Activated naive CD4-positive, alpha-beta T cell treated with anti-CD3 and anti-CD28 coated beads, Interleukin-2, amount 10 ng/mL, durations not matched to agents 7 days and 5 days (primary cell): Measurements from ENCODE around the gene PLAAT4.
"Not testable (repeated sequence)": the region's sequence is repeated elsewhere in the genome, so short reads cannot be mapped to it uniquely, and the experiment has no call there.

Experiments
- CTCF ChIA-PET: fragments of 350-600 bp; sonication (Branson Sonifier 250); formaldehyde crosslinking; loops from one replicate; lab custom pipeline; 2021; ENCODE audit warnings: antibody characterized with exemption; lab: Charles Lee
- DNase-seq: peaks from one replicate; pipeline ENCODE4 v3.0.0-alpha.2; 2020
- H3K27ac Mint-ChIP-seq: one replicate; pipeline ENCODE4 v1.8.0; 2021; ENCODE audit warnings: mild to moderate bottlenecking, moderate library complexity, mixed read lengths
- H3K27me3 Mint-ChIP-seq: one replicate; pipeline ENCODE4 v1.8.0; 2021; ENCODE audit warnings: mild to moderate bottlenecking, mixed read lengths
- H3K36me3 Mint-ChIP-seq: one replicate; pipeline ENCODE4 v1.8.0; 2021; ENCODE audit warnings: mixed read lengths
- H3K4me1 Mint-ChIP-seq: one replicate; pipeline ENCODE4 v1.8.0; 2021; ENCODE audit warnings: mixed read lengths
- H3K4me3 Mint-ChIP-seq: one replicate; pipeline ENCODE4 v1.8.0; 2021; ENCODE audit warnings: mild to moderate bottlenecking, moderate library complexity, mixed read lengths
- H3K9me3 Mint-ChIP-seq: one replicate; pipeline ENCODE4 v1.8.0; 2021; ENCODE audit warnings: mixed read lengths

The PLAAT4 gene

GRCh38 chr11:63574856-63575602 is 38.4 kb downstream of the PLAAT4 start:
- Mint-ChIP-seq H3K9me3 (peaks cover 11% of the 10 kb centered on the region), H3K27ac (peak overlapping the region; percentile 82), H3K4me3 (peak overlapping the region; percentile 50), H3K4me1 (peaks cover 24% of the 10 kb centered on the region), H3K27me3 (peaks cover 14% of the 10 kb centered on the region), H3K36me3 (peaks cover 10% of the 10 kb centered on the region)
- CTCF ChIA-PET = interaction anchor here (1.8 to 3.3 kb wide), 3 partner anchors 39 to 96 kb away, joined by 7 to 17 read pairs (median 10); partner anchors contain the start of gene PLAAT4
- no peak for DNase-seq

GRCh38 chr11:63578882-63579281 is 42.3 kb downstream of the PLAAT4 start:
- Mint-ChIP-seq H3K4me1 (peaks cover 33% of the 10 kb centered on the region), H3K36me3 (peaks cover 15% of the 10 kb centered on the region), H3K9me3 (peaks cover 30% of the 10 kb centered on the region)
- DNase-seq, H3K27me3 Mint-ChIP-seq, CTCF ChIA-PET, H3K27ac Mint-ChIP-seq, H3K4me3 Mint-ChIP-seq: not testable (repeated sequence)

- H3K4me3 Mint-ChIP-seq, CTCF ChIA-PET, H3K27me3 Mint-ChIP-seq, DNase-seq, H3K27ac Mint-ChIP-seq: not testable (repeated sequence)
- Mint-ChIP-seq H3K9me3 (peaks cover 30% of the 10 kb centered on the region), H3K36me3 (peaks cover 13% of the 10 kb centered on the region), H3K4me1 (peaks cover 16% of the 10 kb centered on the region)
Measured at GRCh38 chr11:63581224-63581623, 44.6 kb downstream of the PLAAT4 start.

GRCh38 chr11:63583357-63583677 is 46.7 kb downstream of the PLAAT4 start:
- Mint-ChIP-seq H3K4me1 (peaks cover 16% of the 10 kb centered on the region), H3K27ac (no peak overlapping the region), H3K4me3 (no peak overlapping the region), H3K27me3 (no peaks in the 10 kb centered on the region), H3K9me3 (peaks cover 28% of the 10 kb centered on the region), H3K36me3 (peaks cover 13% of the 10 kb centered on the region)
- CTCF ChIA-PET = interaction anchor here (1.2 to 1.9 kb wide), 3 partner anchors 16 to 104 kb away, joined by 3 to 6 read pairs (median 5); no protein-coding TSS in a partner anchor
- DNase-seq = no peak

GRCh38 chr11:63586451-63587166 is 50.0 kb downstream of the PLAAT4 start:
- Mint-ChIP-seq H3K27me3 (peaks cover 4% of the 10 kb centered on the region), H3K36me3 (no peaks in the 10 kb centered on the region), H3K9me3 (peaks cover 9% of the 10 kb centered on the region), H3K4me3 (no peak overlapping the region), H3K4me1 (peaks cover 16% of the 10 kb centered on the region), H3K27ac (no peak overlapping the region)
- no peak for DNase-seq
- CTCF ChIA-PET = no interaction called here

- no peaks in the 10 kb centered on the region for H3K4me1 Mint-ChIP-seq
- H3K36me3 Mint-ChIP-seq = no peaks in the 10 kb centered on the region
- H3K27ac Mint-ChIP-seq = no peak overlapping the region
- CTCF ChIA-PET = no interaction called here
- no peak for DNase-seq
- peaks cover 4% of the 10 kb centered on the region for H3K27me3 Mint-ChIP-seq
- no peaks in the 10 kb centered on the region for H3K9me3 Mint-ChIP-seq
- no peak overlapping the region for H3K4me3 Mint-ChIP-seq
Measured at GRCh38 chr11:63589000-63589399, 52.4 kb downstream of the PLAAT4 start.

GRCh38 chr11:63590024-63590788 is 53.6 kb downstream of the PLAAT4 start:
- no peak for DNase-seq
- Mint-ChIP-seq H3K27ac (no peak overlapping the region), H3K27me3 (peaks cover 4% of the 10 kb centered on the region), H3K9me3 (no peaks in the 10 kb centered on the region), H3K36me3 (no peaks in the 10 kb centered on the region), H3K4me3 (no peak overlapping the region), H3K4me1 (no peaks in the 10 kb centered on the region)
- CTCF ChIA-PET = no interaction called here

- H3K4me1 Mint-ChIP-seq = no peaks in the 10 kb centered on the region
- no peaks in the 10 kb centered on the region for H3K9me3 Mint-ChIP-seq
- CTCF ChIA-PET = no interaction called here
- no peaks in the 10 kb centered on the region for H3K36me3 Mint-ChIP-seq
- no peak overlapping the region for H3K4me3 Mint-ChIP-seq
- peaks cover 4% of the 10 kb centered on the region for H3K27me3 Mint-ChIP-seq
- H3K27ac Mint-ChIP-seq = no peak overlapping the region
- peak; percentile 25 for DNase-seq
Measured at GRCh38 chr11:63592975-63593395, 56.4 kb downstream of the PLAAT4 start.

GRCh38 chr11:63595296-63595695 is 58.7 kb downstream of the PLAAT4 start:
- Mint-ChIP-seq H3K4me3 (no peak overlapping the region), H3K27me3 (peaks cover under 1% of the 10 kb centered on the region), H3K27ac (no peak overlapping the region), H3K9me3 (no peaks in the 10 kb centered on the region), H3K36me3 (no peaks in the 10 kb centered on the region), H3K4me1 (no peaks in the 10 kb centered on the region)
- no peak for DNase-seq
- CTCF ChIA-PET = no interaction called here
